Parathyroid adenoma (tissue), 2 donors: Measurements from ENCODE around the gene CGRRF1.

Source experiments
- H2AFZ ChIP-seq: fragments of 300-600 bp; sonication (generic); one replicate; pipeline ENCODE4 v1.7.0; 2017; ENCODE audit warnings: antibody characterized with exemption, mild to moderate bottlenecking
- H3K27ac ChIP-seq: fragments of 300-600 bp; sonication (generic); one replicate; pipeline ENCODE4 v1.7.0; 2017
- H3K27me3 ChIP-seq: fragments of 300-600 bp; sonication (generic); one replicate; pipeline ENCODE4 v1.7.0; 2017; ENCODE audit warnings: low read length; ENCODE audit not compliant: control insufficient read depth, insufficient read depth
- H3K36me3 ChIP-seq: fragments of 300-600 bp; sonication (generic); one replicate; pipeline ENCODE4 v1.7.0; 2017; ENCODE audit warnings: low read length; ENCODE audit not compliant: control insufficient read depth, insufficient read depth
- H3K4me1 ChIP-seq: fragments of 300-600 bp; sonication (generic); one replicate; pipeline ENCODE4 v1.7.0; 2017; ENCODE audit warnings: control low read depth
- H3K4me2 ChIP-seq: fragments of 300-600 bp; sonication (generic); one replicate; pipeline ENCODE4 v1.7.0; 2017; ENCODE audit warnings: low read length
- H3K4me3 ChIP-seq: fragments of 300-600 bp; sonication (generic); one replicate; pipeline ENCODE4 v1.7.0; 2017; ENCODE audit warnings: low read depth, low read length
- H3K79me2 ChIP-seq: fragments of 300-600 bp; sonication (generic); one replicate; pipeline ENCODE4 v1.7.0; 2017; ENCODE audit warnings: control low read depth
- H3K9ac ChIP-seq: fragments of 300-600 bp; sonication (generic); one replicate; pipeline ENCODE4 v1.7.0; 2017; ENCODE audit warnings: mild to moderate bottlenecking
- H3K9me3 ChIP-seq: fragments of 300-600 bp; sonication (generic); one replicate; pipeline ENCODE4 v1.7.0; 2017; ENCODE audit warnings: low read length; ENCODE audit not compliant: control insufficient read depth
- CTCF ChIP-seq: fragments of 300-600 bp; sonication (generic); IDR thresholded peaks from one replicate; pipeline ENCODE4 v1.7.0; 2017; ENCODE audit warnings: antibody characterized with exemption, mild to moderate bottlenecking
- donor health status: primary hyperparathyroidism.

Gene CGRRF1

GRCh38 chr14:54501480-54501879 lies 8.2 kb upstream of the CGRRF1 start:
- H3K79me2 ChIP-seq: no peaks in the 10 kb centered on the region
- no peaks in the 10 kb centered on the region for H3K4me1 ChIP-seq
- no peak overlapping the region for H3K4me3 ChIP-seq
- no peak overlapping the region for H3K9ac ChIP-seq
- no peaks in the 10 kb centered on the region for H3K27me3 ChIP-seq
- H3K36me3 ChIP-seq: no peaks in the 10 kb centered on the region
- no peak overlapping the region for H3K4me2 ChIP-seq
- H2AFZ ChIP-seq: no peak overlapping the region
- TF ChIP-seq CTCF: no peak
- H3K27ac ChIP-seq: no peak overlapping the region
- H3K9me3 ChIP-seq: no peaks in the 10 kb centered on the region

DNA sequence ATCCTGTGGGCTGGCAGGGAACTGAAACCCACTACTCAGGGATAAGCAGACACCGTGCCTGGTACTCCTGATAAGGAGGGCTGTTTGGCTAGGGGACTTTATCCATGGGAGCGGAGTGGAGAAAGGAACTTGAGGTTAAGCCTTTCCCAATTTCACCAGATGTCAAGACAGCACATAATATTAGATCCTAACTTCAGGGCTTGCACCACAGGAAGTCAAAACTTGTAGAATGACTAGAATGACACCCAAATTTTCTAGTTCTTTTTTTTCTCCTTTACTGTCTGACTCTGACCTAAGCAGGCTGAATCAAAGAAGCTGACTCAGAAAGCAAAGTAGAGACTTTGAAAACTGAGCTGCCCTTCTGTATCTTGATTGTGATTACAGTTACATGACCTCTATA lies 7.1 kb upstream of the CGRRF1 start:
- Histone ChIP-seq H3K79me2 (no peaks in the 10 kb centered on the region), H2AFZ (no peak overlapping the region), H3K4me3 (no peak overlapping the region), H3K4me2 (no peak overlapping the region), H3K27ac (no peak overlapping the region), H3K9ac (no peak overlapping the region), H3K4me1 (no peaks in the 10 kb centered on the region), H3K36me3 (no peaks in the 10 kb centered on the region), H3K9me3 (no peaks in the 10 kb centered on the region), H3K27me3 (no peaks in the 10 kb centered on the region)
- no peak for TF ChIP-seq CTCF

DNA sequence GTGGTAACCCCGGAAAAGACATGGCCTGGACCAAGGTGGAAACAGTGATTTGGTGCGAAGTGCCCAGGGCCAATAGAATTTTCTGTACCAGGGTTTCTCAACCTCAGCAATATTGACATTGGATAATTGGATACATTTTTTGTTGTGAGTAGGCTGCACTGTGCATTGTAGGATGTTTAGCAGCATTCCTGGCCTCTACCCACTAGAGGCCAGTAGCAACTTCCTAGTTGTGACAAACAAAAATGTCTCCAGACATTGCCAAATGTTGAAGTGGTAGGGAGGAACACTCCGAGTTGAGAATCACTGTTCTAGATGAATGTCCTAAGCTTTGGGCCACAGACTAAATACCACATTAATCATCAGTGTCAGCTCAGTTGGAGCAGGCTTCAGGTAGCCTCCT lies 6.2 kb upstream of the CGRRF1 start:
- no peaks in the 10 kb centered on the region for H3K9me3 ChIP-seq
- H3K27me3 ChIP-seq: no peaks in the 10 kb centered on the region
- no peaks in the 10 kb centered on the region for H3K79me2 ChIP-seq
- no peak overlapping the region for H3K4me2 ChIP-seq
- H3K9ac ChIP-seq: no peak overlapping the region
- TF ChIP-seq CTCF: peak; percentile 22
- no peaks in the 10 kb centered on the region for H3K36me3 ChIP-seq
- no peak overlapping the region for H3K4me3 ChIP-seq
- H2AFZ ChIP-seq: peak overlapping the region; percentile 52
- H3K27ac ChIP-seq: no peak overlapping the region
- H3K4me1 ChIP-seq: no peaks in the 10 kb centered on the region

GRCh38 chr14:54512393-54512792 lies 2.7 kb downstream of the CGRRF1 start:
- Histone ChIP-seq H3K36me3 (no peaks in the 10 kb centered on the region), H2AFZ (no peak overlapping the region), H3K9ac (no peak overlapping the region), H3K9me3 (no peaks in the 10 kb centered on the region), H3K27ac (no peak overlapping the region), H3K4me1 (peaks cover 11% of the 10 kb centered on the region), H3K4me3 (no peak overlapping the region), H3K27me3 (no peaks in the 10 kb centered on the region), H3K79me2 (peaks cover 35% of the 10 kb centered on the region), H3K4me2 (no peak overlapping the region)
- TF ChIP-seq CTCF: no peak

GRCh38 chr14:54515670-54516069 lies 6.0 kb downstream of the CGRRF1 start:
- H3K9me3 ChIP-seq: no peaks in the 10 kb centered on the region
- H3K27me3 ChIP-seq: no peaks in the 10 kb centered on the region
- H3K9ac ChIP-seq: no peak overlapping the region
- H3K4me1 ChIP-seq: peaks cover 8% of the 10 kb centered on the region
- no peak overlapping the region for H2AFZ ChIP-seq
- TF ChIP-seq CTCF: no peak
- no peak overlapping the region for H3K27ac ChIP-seq
- peaks cover 41% of the 10 kb centered on the region for H3K79me2 ChIP-seq
- H3K4me2 ChIP-seq: no peak overlapping the region
- H3K36me3 ChIP-seq: no peaks in the 10 kb centered on the region
- no peak overlapping the region for H3K4me3 ChIP-seq
